Activated B cell treated with CpG ODN at 0.5 μM for 24 hours (primary cell): Measurements from ENCODE around the gene MAEL. TPM values are rescaled to one million over a fixed set of nuclear protein-coding genes. Genes with fewer than 3 reads are reported as not detected.

Experiments
- ATAC-seq: fragments of 200-7000 bp; cut with Tn5 transposase; one replicate; pipeline ENCODE4 v1.10.0; 2021; ENCODE audit warnings: low read depth, mild to moderate bottlenecking, moderate library complexity
- CTCF ChIA-PET: fragments of 350-600 bp; sonication (Branson Sonifier 250); formaldehyde crosslinking; loops from one replicate; lab custom pipeline; 2021; ENCODE audit warnings: antibody characterized with exemption; lab: Charles Lee
- POLR2A ChIA-PET: fragments of 350-600 bp; sonication (Branson Sonifier 250); formaldehyde crosslinking; loops from one replicate; lab custom pipeline; 2021; ENCODE audit warnings: antibody characterized with exemption; lab: Charles Lee
- DNase-seq: peaks from one replicate; pipeline ENCODE4 v3.0.0; 2022
- H3K27ac Mint-ChIP-seq: one replicate; pipeline ENCODE4 v1.8.0; 2020; ENCODE audit warnings: mixed read lengths
- H3K27me3 Mint-ChIP-seq: one replicate; pipeline ENCODE4 v1.8.0; 2021; ENCODE audit warnings: mixed read lengths
- H3K36me3 Mint-ChIP-seq: one replicate; pipeline ENCODE4 v1.8.0; 2021; ENCODE audit warnings: low read depth, mixed read lengths
- H3K4me1 Mint-ChIP-seq: one replicate; pipeline ENCODE4 v1.8.0; 2021; ENCODE audit warnings: mixed read lengths
- H3K4me3 Mint-ChIP-seq: one replicate; pipeline ENCODE4 v1.8.0; 2020; ENCODE audit warnings: mild to moderate bottlenecking, mixed read lengths
- H3K9me3 Mint-ChIP-seq: one replicate; pipeline ENCODE4 v1.8.0; 2020; ENCODE audit warnings: mixed read lengths
- intact Hi-C: fragments of 100-400 bp; cut with micrococcal nuclease; formaldehyde crosslinking; loops from one replicate; pipeline ENCODE4 v1.15.1; 2024
- total RNA-seq: library from RNA; stranded (reverse); gene quantifications from 2 replicates; pipeline ENCODE4 v1.2.3, GENCODE V29; 2022
- TF ChIP-seq, protein P1 (sequence below): fragments of 200-600 bp; IDR thresholded peaks from one replicate; pipeline ENCODE4 v1.8.0; 2022; ENCODE audit warnings: antibody characterized with exemption, mild to moderate bottlenecking

Gene MAEL
- total RNA-seq, 1 donor from 2014 or later = not detected

DNA sequence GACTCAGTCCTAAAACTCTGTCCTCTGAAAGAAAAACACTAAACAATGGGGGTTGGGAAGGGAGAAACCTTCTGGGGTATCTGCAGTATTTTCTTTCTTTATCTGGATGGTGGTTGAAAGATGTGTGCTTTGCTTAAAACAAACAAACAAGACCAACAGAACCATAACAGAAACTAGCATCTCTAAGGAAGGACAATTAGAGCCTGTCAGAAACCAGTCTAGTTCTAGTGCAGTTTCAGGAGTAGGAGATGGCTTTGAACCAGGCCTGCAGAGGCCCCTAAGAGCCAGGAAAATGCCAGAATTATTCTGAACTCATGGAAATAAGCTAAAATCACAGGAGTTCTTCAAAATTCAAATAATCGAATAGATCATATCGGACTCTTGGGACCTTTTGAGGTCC lies 32.2 kb upstream of the MAEL start:
- TF ChIP-seq, protein P1, sequence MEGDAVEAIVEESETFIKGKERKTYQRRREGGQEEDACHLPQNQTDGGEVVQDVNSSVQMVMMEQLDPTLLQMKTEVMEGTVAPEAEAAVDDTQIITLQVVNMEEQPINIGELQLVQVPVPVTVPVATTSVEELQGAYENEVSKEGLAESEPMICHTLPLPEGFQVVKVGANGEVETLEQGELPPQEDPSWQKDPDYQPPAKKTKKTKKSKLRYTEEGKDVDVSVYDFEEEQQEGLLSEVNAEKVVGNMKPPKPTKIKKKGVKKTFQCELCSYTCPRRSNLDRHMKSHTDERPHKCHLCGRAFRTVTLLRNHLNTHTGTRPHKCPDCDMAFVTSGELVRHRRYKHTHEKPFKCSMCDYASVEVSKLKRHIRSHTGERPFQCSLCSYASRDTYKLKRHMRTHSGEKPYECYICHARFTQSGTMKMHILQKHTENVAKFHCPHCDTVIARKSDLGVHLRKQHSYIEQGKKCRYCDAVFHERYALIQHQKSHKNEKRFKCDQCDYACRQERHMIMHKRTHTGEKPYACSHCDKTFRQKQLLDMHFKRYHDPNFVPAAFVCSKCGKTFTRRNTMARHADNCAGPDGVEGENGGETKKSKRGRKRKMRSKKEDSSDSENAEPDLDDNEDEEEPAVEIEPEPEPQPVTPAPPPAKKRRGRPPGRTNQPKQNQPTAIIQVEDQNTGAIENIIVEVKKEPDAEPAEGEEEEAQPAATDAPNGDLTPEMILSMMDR = no peak
- no peak for DNase-seq
- no peak overlapping the region for H3K4me3 Mint-ChIP-seq
- H3K9me3 Mint-ChIP-seq = no peaks in the 10 kb centered on the region
- POLR2A ChIA-PET = no interaction called here
- H3K27me3 Mint-ChIP-seq = peaks cover 6% of the 10 kb centered on the region
- ATAC-seq = no peak
- no peaks in the 10 kb centered on the region for H3K36me3 Mint-ChIP-seq
- CTCF ChIA-PET = no interaction called here
- intact Hi-C loops = no loop called here
- no peak overlapping the region for H3K27ac Mint-ChIP-seq
- no peaks in the 10 kb centered on the region for H3K4me1 Mint-ChIP-seq

DNA sequence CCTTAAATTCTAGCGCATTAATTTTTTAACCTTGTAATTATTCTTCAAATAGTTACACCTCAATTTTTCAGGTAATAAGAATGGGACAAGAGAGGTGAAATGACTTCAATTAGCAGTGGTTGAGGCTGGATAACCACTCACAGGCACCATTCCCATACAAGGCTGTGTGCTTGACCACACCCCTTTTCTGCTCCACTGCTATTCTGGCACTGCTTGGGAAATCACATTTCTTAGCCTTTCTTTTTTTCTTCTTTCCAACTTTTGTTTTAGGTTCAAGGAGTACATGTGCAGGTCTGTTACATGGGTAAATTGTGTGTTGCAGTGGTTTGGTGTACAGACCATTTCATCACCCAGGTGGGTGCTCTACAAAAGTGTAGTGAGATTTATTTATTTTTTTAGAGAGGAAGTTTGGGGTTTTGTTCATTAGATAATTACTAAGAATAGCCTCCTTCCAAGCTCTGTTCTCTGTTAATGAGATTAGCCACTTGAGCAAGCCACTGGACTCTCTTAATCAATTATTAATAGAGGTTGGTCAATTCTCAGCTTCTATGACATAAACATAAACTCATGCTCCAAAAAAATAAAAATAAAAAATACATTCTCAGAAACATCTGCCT lies 28.1 kb upstream of the MAEL start:
- no peaks in the 10 kb centered on the region for H3K9me3 Mint-ChIP-seq
- H3K27ac Mint-ChIP-seq = no peak overlapping the region
- peaks cover 4% of the 10 kb centered on the region for H3K27me3 Mint-ChIP-seq
- H3K4me3 Mint-ChIP-seq = no peak overlapping the region
- ChIA-PET POLR2A (no interaction called here), CTCF (no interaction called here)
- DNase-seq = no peak
- ATAC-seq = no peak
- intact Hi-C loops = no loop called here
- TF ChIP-seq, protein P1 = no peak
- no peaks in the 10 kb centered on the region for H3K4me1 Mint-ChIP-seq
- H3K36me3 Mint-ChIP-seq = no peaks in the 10 kb centered on the region

DNA sequence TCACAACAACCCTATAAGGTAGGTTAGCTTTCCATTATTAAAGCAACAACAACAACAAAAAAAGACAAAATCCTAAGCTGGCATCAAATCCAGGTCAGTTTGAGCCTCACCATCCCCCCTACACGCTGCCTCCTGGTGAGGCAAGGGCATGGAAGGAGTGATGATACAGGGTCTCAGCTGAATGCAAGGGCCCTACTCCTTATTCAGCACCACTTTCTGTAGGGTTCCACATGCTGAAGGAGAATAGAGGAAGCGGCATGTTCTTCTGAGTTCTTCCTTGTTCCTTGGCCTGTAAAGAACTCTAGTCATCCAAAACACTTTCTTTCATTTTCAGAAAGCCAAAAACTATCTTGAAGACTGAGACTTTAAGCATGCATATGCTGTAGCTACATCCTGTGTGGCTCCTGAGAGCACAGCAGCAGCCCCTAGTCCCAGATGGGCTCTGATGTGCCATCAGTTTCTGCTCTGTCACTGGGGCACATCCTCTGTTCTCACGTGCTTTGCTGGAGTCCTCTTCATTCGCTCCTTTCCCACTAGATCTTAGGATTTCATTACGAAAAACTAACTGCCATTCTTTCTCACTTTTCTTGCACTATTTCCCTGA lies 19.9 kb upstream of the MAEL start:
- TF ChIP-seq, protein P1 = no peak
- no peaks in the 10 kb centered on the region for H3K36me3 Mint-ChIP-seq
- POLR2A ChIA-PET = no interaction called here
- H3K27ac Mint-ChIP-seq = no peak overlapping the region
- CTCF ChIA-PET = interaction anchor here (2.3 kb wide), 1 partner anchor 59 kb away, joined by 6 read pairs; no protein-coding TSS in a partner anchor
- intact Hi-C loops = no loop called here
- peaks cover 42% of the 10 kb centered on the region for H3K27me3 Mint-ChIP-seq
- peak; percentile 25 for ATAC-seq
- no peak overlapping the region for H3K4me3 Mint-ChIP-seq
- no peaks in the 10 kb centered on the region for H3K9me3 Mint-ChIP-seq
- peaks cover 4% of the 10 kb centered on the region for H3K4me1 Mint-ChIP-seq
- DNase-seq = no peak

DNA sequence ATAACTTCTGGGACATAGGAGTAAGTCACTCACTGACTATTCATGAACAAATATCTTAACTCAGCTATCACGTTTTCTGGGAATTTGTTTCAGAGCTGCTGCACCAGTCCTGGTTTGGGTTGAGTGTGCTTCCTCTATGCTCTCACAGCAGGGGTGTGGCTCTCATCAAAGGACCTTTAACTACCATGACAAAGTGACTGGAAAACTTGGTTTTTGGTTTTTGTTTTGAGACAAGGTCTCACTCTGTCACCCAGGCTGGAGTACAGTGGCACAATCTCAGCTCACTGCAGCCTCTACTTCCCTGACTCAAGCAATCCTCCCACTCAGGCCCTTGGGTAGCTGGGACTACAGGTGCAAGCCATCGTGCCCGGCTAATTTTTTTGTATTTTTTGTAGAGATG lies 17.8 kb upstream of the MAEL start:
- Mint-ChIP-seq H3K4me3 (no peak overlapping the region), H3K27ac (no peak overlapping the region), H3K9me3 (no peaks in the 10 kb centered on the region), H3K4me1 (peaks cover 14% of the 10 kb centered on the region), H3K27me3 (peaks cover 50% of the 10 kb centered on the region), H3K36me3 (no peaks in the 10 kb centered on the region)
- TF ChIP-seq, protein P1 = no peak
- CTCF ChIA-PET = no interaction called here
- POLR2A ChIA-PET = no interaction called here
- ATAC-seq (no peak), DNase-seq (no peak)
- intact Hi-C loops = no loop called here

DNA sequence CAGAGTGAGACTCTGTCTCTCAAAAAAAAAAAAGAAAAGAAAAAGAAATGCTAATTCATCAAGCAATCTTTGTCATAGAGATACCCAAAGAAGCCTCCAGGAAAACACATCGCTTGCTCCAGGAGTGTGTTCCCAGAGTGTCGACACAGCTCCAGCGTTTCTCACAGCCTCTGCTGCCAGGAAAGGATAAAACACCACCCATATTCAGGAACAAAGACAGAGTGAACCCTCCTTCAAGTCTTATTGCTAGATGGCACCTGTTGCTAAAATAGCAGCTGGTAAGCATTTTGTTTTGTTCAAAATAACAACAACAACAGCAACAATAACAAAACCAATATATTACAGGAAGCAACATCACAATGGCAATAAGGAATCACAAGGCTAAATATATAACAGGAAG lies 16.9 kb upstream of the MAEL start:
- H3K4me1 Mint-ChIP-seq = peaks cover 15% of the 10 kb centered on the region
- no peaks in the 10 kb centered on the region for H3K9me3 Mint-ChIP-seq
- no peaks in the 10 kb centered on the region for H3K36me3 Mint-ChIP-seq
- no peak overlapping the region for H3K27ac Mint-ChIP-seq
- POLR2A ChIA-PET = interaction anchor here (0.9 kb wide), 1 partner anchor 49 kb away, joined by 3 read pairs; no protein-coding TSS in a partner anchor
- TF ChIP-seq, protein P1 = no peak
- H3K4me3 Mint-ChIP-seq = no peak overlapping the region
- ATAC-seq (no peak), DNase-seq (no peak)
- intact Hi-C loops = no loop called here
- peaks cover 49% of the 10 kb centered on the region for H3K27me3 Mint-ChIP-seq
- CTCF ChIA-PET = interaction anchor here (1.1 to 1.6 kb wide), 2 partner anchors 61 to 62 kb away, joined by 3 to 5 read pairs; no protein-coding TSS in a partner anchor
